ENCODE data around the gene PNRC1. TPM values are rescaled to one million over a fixed set of nuclear protein-coding genes. Genes with fewer than 3 reads are reported as not detected.

PNRC1 gene
- total and polyA plus RNA-seq, 9 donors = 66.8 to 105 (median 97.3) TPM

DNA sequence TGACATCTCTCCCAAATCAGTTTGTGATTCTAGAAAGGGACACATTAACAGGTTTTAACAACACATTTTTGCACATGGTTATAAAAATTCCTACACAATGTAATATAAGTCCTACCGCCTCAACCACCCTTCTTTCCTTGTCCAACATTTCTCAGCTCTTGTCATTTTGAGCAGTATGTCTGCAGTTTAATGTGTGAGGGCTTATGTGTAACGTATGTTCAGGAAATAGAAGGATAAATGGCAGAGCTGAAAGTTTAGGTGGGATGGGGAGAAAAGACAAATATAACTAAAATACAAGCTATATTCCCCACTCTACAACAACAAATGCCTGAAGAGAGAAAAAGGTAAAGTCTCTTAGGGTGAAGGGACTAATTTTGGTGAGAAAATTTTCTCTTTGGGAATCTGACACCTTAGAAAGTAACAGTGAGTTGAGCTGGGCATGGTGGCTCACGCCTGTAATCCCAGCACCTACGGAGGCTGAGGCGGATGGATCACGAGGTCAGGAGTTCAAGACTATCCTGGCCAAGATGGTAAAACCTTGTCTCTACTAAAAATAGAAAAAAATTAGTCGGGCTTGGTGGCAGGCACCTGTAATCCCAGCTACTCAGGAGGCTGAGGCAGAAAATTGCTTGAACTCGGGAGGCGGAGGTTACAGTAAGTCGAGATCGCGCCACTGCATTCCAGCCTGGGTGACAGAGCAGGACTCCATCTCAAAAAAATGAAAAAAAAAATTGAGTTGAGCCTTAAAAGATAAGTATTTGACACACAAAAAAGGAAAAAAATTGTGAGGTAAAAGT, 5.1 kb downstream of the PNRC1 start:
- Histone ChIP-seq H3K4me1 (ENCODE audit: control insufficient read depth, insufficient read depth, low read length) (peaks cover 10% of the 10 kb centered on the region), H3K36me3 (ENCODE audit: control insufficient read depth, insufficient read depth, low read length) (peaks cover 28% of the 10 kb centered on the region), H3K27me3 (ENCODE audit: control insufficient read depth, insufficient read depth, low read length) (no peaks in the 10 kb centered on the region), H3K4me3 (ENCODE audit: low read length) (no peak overlapping the region), H3K9me3 (replicated peaks; ENCODE audit: control insufficient read depth, low read depth, low read length) (no peaks in the 10 kb centered on the region), H3K27ac (ENCODE audit: low read length) (no peak overlapping the region)
- no peak for DNase-seq
- WGBS (ENCODE audit: insufficient coverage) = 95% methylated on average over 7 of the region's 12 CpGs

GRCh38 chr6:89087881-89088280, 7.3 kb downstream of the PNRC1 start:
- Histone ChIP-seq H3K4me3 (ENCODE audit: low read length) (no peak overlapping the region), H3K27ac (ENCODE audit: low read length) (no peak overlapping the region), H3K27me3 (ENCODE audit: control insufficient read depth, insufficient read depth, low read length) (no peaks in the 10 kb centered on the region), H3K36me3 (ENCODE audit: control insufficient read depth, insufficient read depth, low read length) (peaks cover 24% of the 10 kb centered on the region), H3K4me1 (ENCODE audit: control insufficient read depth, insufficient read depth, low read length) (peaks cover 9% of the 10 kb centered on the region), H3K9me3 (replicated peaks; ENCODE audit: control insufficient read depth, low read depth, low read length) (no peaks in the 10 kb centered on the region)
- DNase-seq = peak; percentile 17
- no CpG with 5 or more reads among the region's 1 CpG for WGBS (ENCODE audit: insufficient coverage)

DNA sequence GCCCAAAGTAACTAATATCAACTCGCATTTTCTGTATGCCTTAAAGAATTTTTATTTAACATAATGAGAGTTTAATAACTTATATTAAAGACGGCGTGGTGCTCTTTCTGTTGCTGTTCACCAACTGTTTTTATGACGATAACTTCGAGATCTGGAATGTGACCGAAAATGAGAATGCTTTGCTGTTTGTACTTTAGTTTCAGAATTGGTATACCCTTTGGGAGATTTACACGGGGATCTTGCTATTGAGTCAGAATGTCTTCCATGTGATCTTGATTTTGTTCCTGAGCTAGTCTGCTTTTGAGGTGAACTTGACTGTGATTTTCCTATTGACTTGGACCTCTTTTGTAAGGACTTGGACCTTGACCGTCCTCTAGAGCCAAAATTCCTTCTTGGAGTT, 17.9 kb downstream of the PNRC1 start:
- H3K4me3 ChIP-seq (ENCODE audit: low read length) = no peak overlapping the region
- peaks cover 3% of the 10 kb centered on the region for H3K36me3 ChIP-seq (ENCODE audit: control insufficient read depth, insufficient read depth, low read length)
- WGBS (ENCODE audit: insufficient coverage) = 76% methylated on average over 6 of the region's 8 CpGs
- no peaks in the 10 kb centered on the region for H3K27me3 ChIP-seq (ENCODE audit: control insufficient read depth, insufficient read depth, low read length)
- no peaks in the 10 kb centered on the region for H3K9me3 ChIP-seq (replicated peaks; ENCODE audit: control insufficient read depth, low read depth, low read length)
- DNase-seq = peak; percentile 34
- H3K4me1 ChIP-seq (ENCODE audit: control insufficient read depth, insufficient read depth, low read length) = no peaks in the 10 kb centered on the region
- no peak overlapping the region for H3K27ac ChIP-seq (ENCODE audit: low read length)

GRCh38 chr6:89100114-89100513, 19.6 kb downstream of the PNRC1 start:
- Histone ChIP-seq H3K4me1 (ENCODE audit: control insufficient read depth, insufficient read depth, low read length) (no peaks in the 10 kb centered on the region), H3K9me3 (replicated peaks; ENCODE audit: control insufficient read depth, low read depth, low read length) (no peaks in the 10 kb centered on the region), H3K36me3 (ENCODE audit: control insufficient read depth, insufficient read depth, low read length) (peaks cover 9% of the 10 kb centered on the region), H3K4me3 (ENCODE audit: low read length) (no peak overlapping the region), H3K27me3 (ENCODE audit: control insufficient read depth, insufficient read depth, low read length) (no peaks in the 10 kb centered on the region), H3K27ac (ENCODE audit: low read length) (no peak overlapping the region)
- WGBS (ENCODE audit: insufficient coverage) = no CpG with 5 or more reads among the region's 2 CpGs
- DNase-seq = no peak

DNA sequence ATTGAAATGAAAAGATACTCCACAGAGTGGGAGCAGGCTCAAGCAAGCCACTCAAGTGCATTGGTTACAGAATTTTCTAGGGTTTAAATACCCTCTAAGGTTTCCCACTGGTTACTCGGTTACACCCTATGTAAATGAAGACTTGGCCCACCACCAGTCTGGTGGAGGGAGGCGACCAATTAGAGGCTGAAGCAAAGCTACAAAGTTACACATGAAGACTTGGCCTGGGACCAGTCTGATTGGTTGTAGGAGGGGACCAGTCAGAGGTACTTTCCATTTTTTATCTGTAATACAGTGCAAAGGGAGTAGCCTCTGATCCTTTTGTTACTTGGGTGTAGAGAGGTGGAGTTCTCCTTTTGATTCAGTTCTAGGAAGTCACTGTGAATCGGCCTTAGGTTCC, 29.7 kb downstream of the PNRC1 start:
- Histone ChIP-seq H3K36me3 (ENCODE audit: control insufficient read depth, insufficient read depth, low read length) (peaks cover 5% of the 10 kb centered on the region), H3K4me3 (ENCODE audit: low read length) (no peak overlapping the region), H3K27ac (ENCODE audit: low read length) (no peak overlapping the region), H3K9me3 (replicated peaks; ENCODE audit: control insufficient read depth, low read depth, low read length) (no peaks in the 10 kb centered on the region), H3K27me3 (ENCODE audit: control insufficient read depth, insufficient read depth, low read length) (no peaks in the 10 kb centered on the region), H3K4me1 (ENCODE audit: control insufficient read depth, insufficient read depth, low read length) (no peaks in the 10 kb centered on the region)
- no CpG with 5 or more reads among the region's 3 CpGs for WGBS (ENCODE audit: insufficient coverage)
- no peak for DNase-seq

GRCh38 chr6:89111933-89112332, 31.4 kb downstream of the PNRC1 start:
- Histone ChIP-seq H3K36me3 (ENCODE audit: control insufficient read depth, insufficient read depth, low read length) (peaks cover under 1% of the 10 kb centered on the region), H3K4me3 (ENCODE audit: low read length) (no peak overlapping the region), H3K27ac (ENCODE audit: low read length) (no peak overlapping the region), H3K9me3 (replicated peaks; ENCODE audit: control insufficient read depth, low read depth, low read length) (no peaks in the 10 kb centered on the region), H3K27me3 (ENCODE audit: control insufficient read depth, insufficient read depth, low read length) (no peaks in the 10 kb centered on the region), H3K4me1 (ENCODE audit: control insufficient read depth, insufficient read depth, low read length) (peaks cover 1% of the 10 kb centered on the region)
- WGBS (ENCODE audit: insufficient coverage) = 89% methylated on average over 5 of the region's 9 CpGs
- DNase-seq = no peak

- no peaks in the 10 kb centered on the region for H3K9me3 ChIP-seq (replicated peaks; ENCODE audit: control insufficient read depth, low read depth, low read length)
- no peak for DNase-seq
- WGBS (ENCODE audit: insufficient coverage) = no CpG with 5 or more reads among the region's 6 CpGs
- no peak overlapping the region for H3K4me3 ChIP-seq (ENCODE audit: low read length)
- H3K27me3 ChIP-seq (ENCODE audit: control insufficient read depth, insufficient read depth, low read length) = no peaks in the 10 kb centered on the region
- no peaks in the 10 kb centered on the region for H3K36me3 ChIP-seq (ENCODE audit: control insufficient read depth, insufficient read depth, low read length)
- peaks cover 6% of the 10 kb centered on the region for H3K4me1 ChIP-seq (ENCODE audit: control insufficient read depth, insufficient read depth, low read length)
- no peak overlapping the region for H3K27ac ChIP-seq (ENCODE audit: low read length)
Observed at GRCh38 chr6:89116702-89117101, 36.2 kb downstream of the PNRC1 start.

- WGBS (ENCODE audit: insufficient coverage) = under 1% methylated on average over 101 of the region's 106 CpGs
- no peak within 1 kb of the TSS for H3K27ac ChIP-seq (ENCODE audit: low read length)
- peak; percentile 52 for DNase-seq
Observed at GRCh38 chr6:89117211-89118108, 36.9 kb downstream of the PNRC1 start, which contains the start of gene SRSF12. Gene SRSF12 (minus strand): TSS chr6:89118071. CDS start chr6:89117887, 184 bp downstream.

GRCh38 chr6:89118931-89119330, 38.4 kb downstream of the PNRC1 start:
- no CpG with 5 or more reads among the region's 8 CpGs for WGBS (ENCODE audit: insufficient coverage)
- Histone ChIP-seq H3K27me3 (ENCODE audit: control insufficient read depth, insufficient read depth, low read length) (no peaks in the 10 kb centered on the region), H3K27ac (ENCODE audit: low read length) (no peak overlapping the region), H3K9me3 (replicated peaks; ENCODE audit: control insufficient read depth, low read depth, low read length) (no peaks in the 10 kb centered on the region), H3K4me3 (ENCODE audit: low read length) (no peak overlapping the region), H3K36me3 (ENCODE audit: control insufficient read depth, insufficient read depth, low read length) (no peaks in the 10 kb centered on the region), H3K4me1 (ENCODE audit: control insufficient read depth, insufficient read depth, low read length) (peaks cover 6% of the 10 kb centered on the region)
- peak; percentile 9 for DNase-seq

More at GRCh38 chr6:89117211-89118108, 36.9 kb downstream of the PNRC1 start, which contains the start of gene SRSF12:
- Histone ChIP-seq H3K27me3 (ENCODE audit: control insufficient read depth, insufficient read depth, low read length) (no peaks in the 10 kb centered on the region), H3K36me3 (ENCODE audit: control insufficient read depth, insufficient read depth, low read length) (no peaks in the 10 kb centered on the region), H3K4me1 (ENCODE audit: control insufficient read depth, insufficient read depth, low read length) (peaks cover 6% of the 10 kb centered on the region), H3K9me3 (replicated peaks; ENCODE audit: control insufficient read depth, low read depth, low read length) (no peaks in the 10 kb centered on the region), H3K4me3 (ENCODE audit: low read length) (peak within 1 kb of the TSS; percentile 66)

DNA sequence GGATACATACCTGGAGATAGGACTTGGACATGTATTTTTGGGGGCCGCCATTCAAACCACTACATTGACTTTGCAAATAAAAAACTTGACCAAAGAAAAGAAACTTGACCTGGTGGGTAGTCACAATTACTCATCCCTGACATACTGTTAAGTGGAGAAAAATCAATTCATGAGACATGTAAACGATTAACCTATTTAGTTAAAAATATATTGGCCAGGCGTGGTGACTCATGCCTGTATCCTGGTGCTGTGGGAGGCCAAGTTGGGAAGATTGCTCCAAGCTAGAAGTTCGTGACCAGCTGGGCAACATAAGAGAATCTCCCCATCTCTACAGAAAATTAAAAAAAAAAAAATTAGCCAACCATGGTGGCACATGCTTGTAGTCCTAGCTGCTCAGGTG, 39.8 kb downstream of the PNRC1 start:
- H3K36me3 ChIP-seq (ENCODE audit: control insufficient read depth, insufficient read depth, low read length) = no peaks in the 10 kb centered on the region
- no peaks in the 10 kb centered on the region for H3K27me3 ChIP-seq (ENCODE audit: control insufficient read depth, insufficient read depth, low read length)
- DNase-seq = no peak
- H3K4me3 ChIP-seq (ENCODE audit: low read length) = no peak overlapping the region
- H3K27ac ChIP-seq (ENCODE audit: low read length) = no peak overlapping the region
- no peaks in the 10 kb centered on the region for H3K9me3 ChIP-seq (replicated peaks; ENCODE audit: control insufficient read depth, low read depth, low read length)
- peaks cover 6% of the 10 kb centered on the region for H3K4me1 ChIP-seq (ENCODE audit: control insufficient read depth, insufficient read depth, low read length)
- WGBS (ENCODE audit: insufficient coverage) = 100% methylated on average over 1 of the region's 4 CpGs

Data from muscle of leg (tissue), 11 donors.